ENCODE results near the gene PLEKHN1.

PLEKHN1 gene

DNA sequence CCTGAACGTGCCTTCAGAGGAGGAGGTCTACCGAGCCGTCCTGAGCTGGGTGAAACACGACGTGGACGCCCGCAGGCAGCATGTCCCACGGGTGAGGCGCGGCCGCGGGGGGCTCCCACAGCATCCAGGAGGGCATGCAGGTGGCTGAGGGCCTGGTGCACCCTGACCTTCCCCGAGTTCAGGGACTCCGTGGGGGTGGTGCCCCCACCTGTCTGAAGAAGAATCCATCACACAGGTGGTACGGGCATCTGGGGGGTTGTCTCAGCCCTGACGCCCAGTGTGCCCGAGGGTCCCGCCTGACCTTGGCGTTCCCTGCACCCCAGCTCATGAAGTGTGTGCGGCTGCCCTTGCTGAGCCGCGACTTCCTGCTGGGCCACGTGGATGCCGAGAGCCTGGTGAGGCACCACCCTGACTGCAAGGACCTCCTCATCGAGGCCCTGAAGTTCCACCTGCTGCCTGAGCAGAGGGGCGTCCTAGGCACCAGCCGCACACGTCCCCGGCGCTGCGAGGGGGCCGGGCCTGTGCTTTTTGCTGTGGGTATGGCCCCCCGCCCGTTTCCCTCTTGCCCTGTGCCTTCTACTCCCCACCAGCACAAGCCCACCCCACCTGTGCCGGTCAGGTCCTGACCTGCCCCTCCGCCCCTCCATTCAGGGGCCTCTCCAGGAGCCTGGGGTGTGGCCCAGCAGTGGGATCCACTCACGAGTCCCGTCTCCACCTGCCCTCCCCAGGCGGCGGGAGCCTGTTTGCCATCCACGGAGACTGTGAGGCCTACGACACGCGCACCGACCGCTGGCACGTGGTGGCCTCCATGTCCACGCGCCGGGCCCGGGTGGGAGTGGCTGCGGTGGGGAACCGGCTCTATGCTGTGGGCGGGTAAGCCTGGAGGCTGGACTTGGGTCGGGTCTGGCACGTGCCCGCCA, 3.6 kb upstream of the PLEKHN1 start:
- no peak for DNase-seq

- no peak for DNase-seq
These were observed 3.0 kb upstream of the PLEKHN1 start for GRCh38 chr1:963301-963651.

GRCh38 chr1:963746-964525, 2.3 kb upstream of the PLEKHN1 start:
- no peak for DNase-seq

DNA sequence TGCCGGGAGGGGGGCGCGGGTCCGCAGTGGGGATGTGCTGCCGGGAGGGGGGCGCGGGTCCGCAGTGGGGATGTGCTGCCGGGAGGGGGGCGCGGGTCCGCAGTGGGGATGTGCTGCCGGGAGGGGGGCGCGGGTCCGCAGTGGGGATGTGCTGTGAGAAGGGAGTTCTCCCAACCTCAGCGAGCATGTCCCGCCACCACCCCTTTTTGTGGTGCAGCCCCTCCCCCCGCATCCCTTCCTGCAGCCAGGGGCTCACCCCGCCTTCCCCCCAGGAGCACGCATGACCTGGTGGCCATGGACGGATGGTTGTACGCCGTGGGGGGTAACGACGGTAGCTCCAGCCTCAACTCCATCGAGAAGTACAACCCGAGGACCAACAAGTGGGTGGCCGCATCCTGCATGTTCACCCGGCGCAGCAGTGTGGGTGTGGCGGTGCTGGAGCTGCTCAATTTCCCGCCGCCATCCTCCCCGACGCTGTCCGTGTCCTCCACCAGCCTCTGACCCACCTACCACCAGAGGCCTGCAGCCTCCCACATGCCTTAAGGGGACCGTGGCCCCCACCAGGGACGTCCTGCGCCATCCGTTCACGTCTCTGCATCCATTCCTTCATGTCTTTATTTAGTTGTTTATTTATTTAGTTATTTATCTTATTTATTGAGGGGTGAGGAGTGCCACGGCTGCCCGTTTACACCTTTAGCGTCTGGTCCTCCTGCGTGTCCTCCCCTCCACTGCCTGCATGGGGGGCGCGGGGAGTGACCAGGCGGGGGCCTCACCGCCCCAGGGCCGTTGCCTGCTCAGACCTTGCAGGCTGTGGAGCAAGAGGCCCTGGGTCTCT, 1.4 kb upstream of the PLEKHN1 start:
- DNase-seq: no peak

DNA sequence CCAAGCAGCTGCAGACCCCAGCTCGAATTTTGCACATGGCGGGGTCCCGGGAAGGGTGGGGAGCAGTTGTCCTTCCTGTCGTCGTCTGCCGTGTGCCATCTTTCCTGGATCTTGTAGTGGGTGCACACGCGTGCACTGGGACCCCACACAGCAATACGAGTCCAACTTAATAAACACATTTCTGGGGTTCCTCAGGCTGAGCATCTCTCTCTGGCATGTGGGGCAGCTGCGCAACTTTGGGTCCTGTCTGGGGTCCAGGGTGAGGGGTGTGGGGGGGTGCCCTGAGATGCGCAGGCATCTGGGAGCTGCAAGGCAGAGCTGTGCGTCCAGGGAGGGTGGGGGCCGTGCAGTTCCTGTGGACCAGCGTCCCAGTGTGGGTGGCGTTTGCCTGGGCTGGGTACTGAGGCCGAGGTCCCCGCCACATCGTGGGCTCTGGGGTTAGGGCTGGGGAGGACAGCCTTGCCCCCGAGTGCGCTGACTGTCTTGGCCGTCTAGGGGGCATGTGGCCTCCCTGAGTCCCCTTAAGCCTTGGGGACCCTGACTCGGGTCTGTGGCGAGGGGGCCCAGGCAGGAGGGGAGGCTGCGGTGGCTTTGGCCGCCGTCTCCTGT, 652 bp upstream of the PLEKHN1 start:
- DNase-seq: no peak

- DNase-seq: no peak
These were observed 520 bp downstream of the PLEKHN1 start for GRCh38 chr1:966704-967300.

- DNase-seq: no peak
These were observed 1.4 kb downstream of the PLEKHN1 start for GRCh38 chr1:967466-968343.

DNA sequence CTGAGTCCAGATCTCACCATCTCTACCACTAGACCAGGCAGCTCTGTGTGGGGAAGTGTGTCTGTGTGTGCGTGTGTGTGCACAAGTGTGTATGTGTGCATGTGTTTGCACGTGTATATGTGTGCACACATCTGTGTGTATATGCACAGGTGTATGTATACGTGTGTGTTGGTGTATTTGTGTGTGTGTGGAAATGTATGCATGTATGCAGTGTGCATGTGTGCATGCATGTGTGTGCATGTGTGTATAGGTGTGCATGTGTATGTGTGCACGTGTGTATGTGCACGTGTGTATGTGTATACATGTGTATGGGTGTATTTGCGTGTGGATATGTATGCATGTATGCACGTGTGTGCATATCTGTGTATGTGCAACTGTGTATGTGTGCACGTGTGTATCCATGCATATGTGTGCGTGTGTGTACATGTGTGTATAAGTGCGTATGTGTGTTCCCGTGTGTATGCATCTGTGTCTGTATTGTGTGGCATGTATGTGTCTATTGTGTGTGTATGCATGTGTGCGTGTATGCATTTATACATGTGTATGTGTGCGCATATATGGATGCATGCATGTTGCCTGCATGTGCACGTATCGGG, 3.1 kb downstream of the PLEKHN1 start:
- no peak for DNase-seq

- no peak for DNase-seq
These were observed 4.1 kb downstream of the PLEKHN1 start for GRCh38 chr1:970242-970972.

DNA sequence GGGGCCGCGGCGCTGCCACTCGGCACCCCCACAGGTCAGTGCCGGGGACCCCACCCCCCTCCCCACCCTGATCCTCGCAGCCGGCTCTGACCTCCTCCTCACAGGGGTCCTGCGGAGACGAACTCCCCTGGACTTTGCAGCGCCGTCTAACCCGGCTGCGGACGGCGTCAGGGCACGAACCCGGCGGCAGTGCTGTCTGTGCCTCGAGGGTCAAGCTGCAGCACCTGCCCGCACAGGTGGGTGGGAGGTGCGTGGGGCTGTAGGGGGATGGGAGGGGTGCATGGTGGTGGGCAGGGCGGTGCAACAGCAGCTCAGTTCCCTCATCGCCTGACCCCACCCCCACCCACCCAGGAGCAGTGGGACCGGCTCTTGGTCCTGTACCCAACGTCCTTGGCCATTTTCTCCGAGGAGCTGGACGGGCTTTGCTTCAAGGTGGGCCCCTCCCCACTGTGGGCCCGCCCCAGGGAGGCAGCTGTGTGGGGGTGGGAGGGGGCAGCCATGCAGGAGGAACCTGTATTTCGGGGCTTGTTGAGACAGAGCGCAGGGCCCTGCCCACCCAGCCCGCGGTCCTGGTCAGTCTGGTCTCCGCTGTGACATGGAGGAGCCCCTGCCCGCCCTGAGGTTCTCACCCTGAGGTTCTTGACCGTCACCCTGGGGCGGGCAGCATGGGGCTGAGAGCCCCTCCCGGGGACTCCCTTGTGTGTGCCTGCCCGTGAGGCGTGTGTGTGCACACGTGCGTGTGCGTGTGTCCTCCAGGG, 4.9 kb downstream of the PLEKHN1 start:
- no peak for DNase-seq

- no peak for DNase-seq
These were observed 5.6 kb downstream of the PLEKHN1 start for GRCh38 chr1:971751-972506.

- DNase-seq: no peak
These were observed 6.6 kb downstream of the PLEKHN1 start for GRCh38 chr1:972726-973458.

GRCh38 chr1:973459-974292, 7.4 kb downstream of the PLEKHN1 start:
- DNase-seq: no peak

DNA sequence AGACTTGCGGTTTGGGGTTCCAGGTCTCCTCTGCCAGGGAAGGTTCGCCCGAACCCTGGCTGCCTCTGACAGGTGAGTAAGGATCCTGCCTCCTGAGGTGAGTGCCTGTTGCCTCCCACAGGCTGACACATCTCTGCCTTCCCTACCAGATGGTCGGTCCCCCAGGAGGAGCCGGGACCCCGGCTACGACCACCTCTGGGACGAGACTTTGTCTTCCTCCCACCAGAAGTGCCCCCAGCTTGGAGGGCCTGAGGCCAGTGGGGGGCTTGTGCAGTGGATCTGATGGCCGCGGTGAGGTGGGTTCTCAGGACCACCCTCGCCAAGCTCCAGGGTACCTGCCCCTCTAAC, 8.0 kb downstream of the PLEKHN1 start:
- DNase-seq: no peak

- DNase-seq: no peak
These were observed 8.5 kb downstream of the PLEKHN1 start for GRCh38 chr1:974687-975328.

- no peak for DNase-seq
These were observed 9.1 kb downstream of the PLEKHN1 start for GRCh38 chr1:975365-975764.

Measured in NCI-H524 treated with DMSO at 0.1 percent for 48 hours (cell line).